ENCODE results near the gene C1orf56. TPM values are rescaled to one million over a fixed set of nuclear protein-coding genes. Genes with fewer than 3 reads are reported as not detected.

The C1orf56 gene
- total RNA-seq, 1 experiment from 2014 or later: 4.8 TPM

GRCh38 chr1:151002051-151002450 is 45.5 kb upstream of the C1orf56 start:
- peaks cover 11% of the 10 kb centered on the region for H3K36me3 Mint-ChIP-seq (ENCODE audit: insufficient read depth, unreplicated experiment)
- H3K4me3 ChIP-seq (ENCODE audit: low read depth, low read length): no peak overlapping the region
- ChIA-PET POLR2A (interaction anchor here (1.7 kb wide), 1 partner anchor 21 kb away, joined by 6 read pairs; the partner anchor contains the start of gene ANXA9), CTCF (interaction anchor here (1.0 kb wide), 1 partner anchor 11 kb away, joined by 3 read pairs; no protein-coding TSS in a partner anchor)
- BruUV-seq (replicated peaks): no TSS peak
- no peak for DNase-seq
- H3K4me1 ChIP-seq: peaks cover 11% of the 10 kb centered on the region
- H3K9me3 ChIP-seq: no peaks in the 10 kb centered on the region
- no peak overlapping the region for H3K4me3 Mint-ChIP-seq (ENCODE audit: unreplicated experiment)
- TF ChIP-seq CTCF (IDR thresholded peaks at IDR 0.05; ENCODE audit: insufficient read depth in 1 of 2, low read depth in 1 of 2, low read length in 1 of 2, severe bottlenecking in 1 of 2, unreplicated experiment in 1 of 2): no peak
- no peaks in the 10 kb centered on the region for H3K27me3 Mint-ChIP-seq (ENCODE audit: insufficient read depth, unreplicated experiment)
- no peaks in the 10 kb centered on the region for H3K9me3 Mint-ChIP-seq (ENCODE audit: unreplicated experiment)
- no peak overlapping the region for H3K27ac Mint-ChIP-seq (ENCODE audit: unreplicated experiment)
- H3K27me3 ChIP-seq (replicated peaks; ENCODE audit: control insufficient read depth, insufficient read depth, low read length): no peaks in the 10 kb centered on the region
- intact Hi-C loops (cut with micrococcal nuclease; ENCODE audit: unreplicated experiment): loop anchor here (10.0 kb wide), 1 partner anchor 437 kb away; no protein-coding TSS in a partner anchor
- peaks cover 22% of the 10 kb centered on the region for H3K4me1 Mint-ChIP-seq (ENCODE audit: low read depth, unreplicated experiment)
- peaks cover 2% of the 10 kb centered on the region for H3K36me3 ChIP-seq (ENCODE audit: control insufficient read depth, insufficient read depth, low read length)

GRCh38 chr1:151002611-151003010 is 44.9 kb upstream of the C1orf56 start:
- POLR2A ChIA-PET: interaction anchor here (1.7 kb wide), 1 partner anchor 21 kb away, joined by 6 read pairs; the partner anchor contains the start of gene ANXA9
- H3K4me3 Mint-ChIP-seq (ENCODE audit: unreplicated experiment): peak overlapping the region; percentile 35
- no peak for TF ChIP-seq CTCF (IDR thresholded peaks at IDR 0.05; ENCODE audit: insufficient read depth in 1 of 2, low read depth in 1 of 2, low read length in 1 of 2, severe bottlenecking in 1 of 2, unreplicated experiment in 1 of 2)
- peaks cover 11% of the 10 kb centered on the region for H3K36me3 Mint-ChIP-seq (ENCODE audit: insufficient read depth, unreplicated experiment)
- BruUV-seq (replicated peaks): no TSS peak
- Histone ChIP-seq H3K4me3 (ENCODE audit: low read depth, low read length) (no peak overlapping the region), H3K9me3 (no peaks in the 10 kb centered on the region), H3K4me1 (peaks cover 17% of the 10 kb centered on the region), H3K27me3 (replicated peaks; ENCODE audit: control insufficient read depth, insufficient read depth, low read length) (no peaks in the 10 kb centered on the region), H3K36me3 (ENCODE audit: control insufficient read depth, insufficient read depth, low read length) (no peaks in the 10 kb centered on the region; the same call in 1 of the 2 replicates)
- CTCF ChIA-PET: interaction anchor here (1.0 kb wide), 1 partner anchor 10 kb away, joined by 3 read pairs; no protein-coding TSS in a partner anchor
- no peaks in the 10 kb centered on the region for H3K27me3 Mint-ChIP-seq (ENCODE audit: insufficient read depth, unreplicated experiment)
- intact Hi-C loops (cut with micrococcal nuclease; ENCODE audit: unreplicated experiment): loop anchor here (10.0 kb wide), 1 partner anchor 438 kb away; no protein-coding TSS in a partner anchor
- H3K4me1 Mint-ChIP-seq (ENCODE audit: low read depth, unreplicated experiment): peaks cover 28% of the 10 kb centered on the region
- H3K27ac Mint-ChIP-seq (ENCODE audit: unreplicated experiment): peak overlapping the region; percentile 75
- DNase-seq: no peak
- no peaks in the 10 kb centered on the region for H3K9me3 Mint-ChIP-seq (ENCODE audit: unreplicated experiment)

GRCh38 chr1:151003180-151003579 is 44.4 kb upstream of the C1orf56 start:
- intact Hi-C loops (cut with micrococcal nuclease; ENCODE audit: unreplicated experiment): loop anchor here (10.0 kb wide), 1 partner anchor 438 kb away; no protein-coding TSS in a partner anchor
- no TSS peak for BruUV-seq (replicated peaks)
- Mint-ChIP-seq H3K36me3 (ENCODE audit: insufficient read depth, unreplicated experiment) (peaks cover 11% of the 10 kb centered on the region), H3K4me3 (ENCODE audit: unreplicated experiment) (no peak overlapping the region), H3K27me3 (ENCODE audit: insufficient read depth, unreplicated experiment) (no peaks in the 10 kb centered on the region), H3K9me3 (ENCODE audit: unreplicated experiment) (no peaks in the 10 kb centered on the region), H3K4me1 (ENCODE audit: low read depth, unreplicated experiment) (peaks cover 32% of the 10 kb centered on the region), H3K27ac (ENCODE audit: unreplicated experiment) (peak overlapping the region; percentile 75)
- POLR2A ChIA-PET: interaction anchor here (1.7 kb wide), 1 partner anchor 22 kb away, joined by 6 read pairs; the partner anchor contains the start of gene ANXA9
- no peak for TF ChIP-seq CTCF (IDR thresholded peaks at IDR 0.05; ENCODE audit: insufficient read depth in 1 of 2, low read depth in 1 of 2, low read length in 1 of 2, severe bottlenecking in 1 of 2, unreplicated experiment in 1 of 2)
- Histone ChIP-seq H3K4me3 (ENCODE audit: low read depth, low read length) (no peak overlapping the region), H3K9me3 (no peaks in the 10 kb centered on the region), H3K27me3 (replicated peaks; ENCODE audit: control insufficient read depth, insufficient read depth, low read length) (no peaks in the 10 kb centered on the region), H3K4me1 (peaks cover 21% of the 10 kb centered on the region), H3K36me3 (ENCODE audit: control insufficient read depth, insufficient read depth, low read length) (no peaks in the 10 kb centered on the region; the same call in 1 of the 2 replicates)
- DNase-seq: no peak
- CTCF ChIA-PET: interaction anchor here (1.0 kb wide), 1 partner anchor 10 kb away, joined by 3 read pairs; no protein-coding TSS in a partner anchor

All from Caco-2 (cell line).